Renal cortical epithelial cell (primary cell): ENCODE measurements around the gene KRT8. TPM values are rescaled to one million over a fixed set of nuclear protein-coding genes. Genes with fewer than 3 reads are reported as not detected.
A peak's percentile ranks its signal among the peaks of the same experiment; 100 is the strongest.

Experiments
- DNase-seq: peaks from one replicate; pipeline ENCODE4 v3.0.0-alpha.2; 2011; ENCODE audit warnings: low read depth
- total RNA-seq: library from RNA; depleted of rRNA; stranded (reverse); fragments of >200 nt; gene quantifications from 2 replicates; pipeline ENCODE4 v1.2.3, GENCODE V29; 2014

The KRT8 gene
- total RNA-seq, 1 donor from 2014 or later: 390 TPM

GRCh38 chr12:52925717-52926595, 21.1 kb upstream of the KRT8 start:
- no peak for DNase-seq

- peak; percentile 88 for DNase-seq
These were observed 20.2 kb upstream of the KRT8 start for GRCh38 chr12:52924764-52925716.

GRCh38 chr12:52921488-52922165, 16.8 kb upstream of the KRT8 start:
- DNase-seq: no peak

- peak; percentile 84 for DNase-seq
These were observed 16.1 kb upstream of the KRT8 start for GRCh38 chr12:52920937-52921336.

- DNase-seq: no peak
These were observed 13.9 kb upstream of the KRT8 start for GRCh38 chr12:52918784-52919183.

GRCh38 chr12:52918351-52918750, 13.5 kb upstream of the KRT8 start:
- DNase-seq: no peak

- DNase-seq: no peak
These were observed 12.9 kb upstream of the KRT8 start for GRCh38 chr12:52917800-52918199.

- no peak for DNase-seq
These were observed 11.3 kb upstream of the KRT8 start for GRCh38 chr12:52916216-52916615.

GRCh38 chr12:52915637-52916036, 10.8 kb upstream of the KRT8 start:
- DNase-seq: no peak

- no peak for DNase-seq
These were observed 9.8 kb upstream of the KRT8 start for GRCh38 chr12:52914576-52915121.

GRCh38 chr12:52913431-52913821, 8.6 kb upstream of the KRT8 start:
- no peak for DNase-seq

GRCh38 chr12:52912711-52913430, 8.0 kb upstream of the KRT8 start:
- DNase-seq: no peak

GRCh38 chr12:52910248-52910883, 5.5 kb upstream of the KRT8 start:
- no peak for DNase-seq

GRCh38 chr12:52909796-52910195, 4.9 kb upstream of the KRT8 start:
- no peak for DNase-seq

GRCh38 chr12:52909331-52909730, 4.5 kb upstream of the KRT8 start:
- no peak for DNase-seq

GRCh38 chr12:52907092-52907810, 2.4 kb upstream of the KRT8 start:
- DNase-seq: peak; percentile 54

- no peak for DNase-seq
These were observed 1.3 kb upstream of the KRT8 start for GRCh38 chr12:52906191-52906601.

GRCh38 chr12:52903855-52904508, 894 bp downstream of the KRT8 start:
- peak; percentile 36 for DNase-seq

- peak; percentile 47 for DNase-seq
These were observed 1.5 kb downstream of the KRT8 start for GRCh38 chr12:52903285-52903854.
